ENCODE data around the gene PLEKHH3. TPM values are rescaled to one million over a fixed set of nuclear protein-coding genes. Genes with fewer than 3 reads are reported as not detected.

The PLEKHH3 gene
- total RNA-seq, 1 experiment from 2014 or later: 21.4 TPM

GRCh38 chr17:42685831-42686230, 9.0 kb upstream of the PLEKHH3 start:
- H4K91ac ChIP-seq (ENCODE audit: insufficient read length, low read depth, low read length): no peak overlapping the region
- no peak overlapping the region for H2BK120ac ChIP-seq (ENCODE audit: low read depth, low read length, poor library complexity, severe bottlenecking)
- H3K4me1 Mint-ChIP-seq: peaks cover 21 to 36% of the 10 kb centered on the region in 2 experiments
- no peak overlapping the region for H2AFZ ChIP-seq (ENCODE audit: low read length)
- H3K9me3 ChIP-seq (ENCODE audit: control insufficient read depth, low read depth, low read length): no peaks in the 10 kb centered on the region
- H4K20me1 ChIP-seq (ENCODE audit: control insufficient read depth, insufficient read depth, insufficient read length): no peaks in the 10 kb centered on the region
- peaks cover 13 to 31% (median 18%) of the 10 kb centered on the region in 3 experiments for H3K36me3 Mint-ChIP-seq (ENCODE audit: insufficient read depth in 1 of 3, low read depth in 3 of 3)
- no peak overlapping the region for H2BK12ac ChIP-seq (ENCODE audit: insufficient read length, low read depth, low read length)
- no peak overlapping the region for H3K9ac ChIP-seq (ENCODE audit: extremely low read depth, insufficient read length, low read length)
- no peaks in the 10 kb centered on the region; the same call in 1 of the 2 replicates for H3K4me1 ChIP-seq (ENCODE audit: insufficient read depth, low read length)
- TF ChIP-seq CTCF (conservative IDR thresholded peaks at IDR 0.05): no peak
- no peak overlapping the region for H3K4ac ChIP-seq (ENCODE audit: low read depth, low read length)
- DNase-seq: peak; percentile 33
- no peaks in the 10 kb centered on the region for H3K79me2 ChIP-seq (ENCODE audit: insufficient read depth, low read length)
- no peaks in the 10 kb centered on the region for H3K79me1 ChIP-seq (ENCODE audit: insufficient read depth, low read depth, low read length, poor library complexity, severe bottlenecking)
- no peak overlapping the region for H3K27ac Mint-ChIP-seq
- no peak overlapping the region for H3K23ac ChIP-seq (ENCODE audit: insufficient read length, low read depth, low read length)
- H3K4me2 ChIP-seq (ENCODE audit: insufficient read depth, insufficient read length, low read length): no peak overlapping the region
- H3K56ac ChIP-seq (ENCODE audit: insufficient read length, low read depth, low read length): no peak overlapping the region
- H3K27me3 Mint-ChIP-seq (ENCODE audit: low read depth): peaks cover 42% of the 10 kb centered on the region
- no peak overlapping the region for H3K4me3 Mint-ChIP-seq
- H2BK15ac ChIP-seq (ENCODE audit: low read depth, low read length): no peak overlapping the region
- no peak overlapping the region for H3K27ac ChIP-seq (ENCODE audit: insufficient read length, low read depth, low read length)
- H3K9me3 Mint-ChIP-seq: no peaks in the 10 kb centered on the region
- H3K23me2 ChIP-seq (ENCODE audit: insufficient read length, low read depth, low read length, poor library complexity, severe bottlenecking): peaks cover 11% of the 10 kb centered on the region
- no peak overlapping the region for H3K14ac ChIP-seq (ENCODE audit: insufficient read depth, low read length)
- no peak overlapping the region for H2BK20ac ChIP-seq (ENCODE audit: low read depth, low read length, poor library complexity, severe bottlenecking)
- H4K8ac ChIP-seq (replicated peaks; ENCODE audit: insufficient read length, low read depth, low read length): no peak overlapping the region
- no peak overlapping the region for H4K5ac ChIP-seq (ENCODE audit: insufficient read length, low read depth, low read length)
- no peak overlapping the region for H3K18ac ChIP-seq (ENCODE audit: insufficient read length, low read depth, low read length)
- H2BK5ac ChIP-seq (ENCODE audit: insufficient read length, low read length): no peak overlapping the region
- H2AK5ac ChIP-seq (ENCODE audit: insufficient read length, low read length): no peak overlapping the region
- H3K27me3 ChIP-seq (ENCODE audit: insufficient read depth, low read length): no peaks in the 10 kb centered on the region; the same call in 1 of the 2 replicates
- H3T11ph ChIP-seq (ENCODE audit: low read length): no peak overlapping the region
- WGBS (ENCODE audit: extremely low coverage, insufficient read length, low lambda C conversion rate): no CpG with 5 or more reads among the region's 14 CpGs
